Tibial artery (tissue), 4 donors: Measurements from ENCODE around the gene LRRC7.

Experiments
- DNase-seq, 2 donors: peaks; one replicate each; pipeline ENCODE4 v3.0.0-alpha.2; 2019
- H3K27ac ChIP-seq, 2 donors: fragments of 200-600 bp; sonication (generic) in 1 of 2; 1 replicate in 1 of 2; 2 replicates in 1 of 2; pipeline ENCODE4 v1.5.1; 2018 to 2019; ENCODE audit warnings: mild to moderate bottlenecking in 1 of 2
- H3K27me3 ChIP-seq, 2 donors: fragments of 200-600 bp; sonication (generic) in 1 of 2; one replicate each; pipeline versions ENCODE4 v1.5.1 to v1.6.0; 2016 to 2019
- H3K36me3 ChIP-seq, 3 donors: fragments of 200-600 bp; sonication (generic) in 2 of 3; one replicate each; pipeline ENCODE4 v1.5.1; 2016 to 2019; ENCODE audit warnings: mild to moderate bottlenecking in 2 of 3
- H3K4me1 ChIP-seq, 4 donors: fragments of 200-600 bp; sonication (generic) in 2 of 4; 1 replicate in 3 of 4; 2 replicates in 1 of 4; pipeline ENCODE4 v1.5.1; 2016 to 2019
- H3K4me3 ChIP-seq, 2 donors: fragments of 200-600 bp; sonication (generic) in 1 of 2; 1 replicate in 1 of 2; 2 replicates in 1 of 2; pipeline ENCODE4 v1.5.1; 2018 to 2019; ENCODE audit warnings: mild to moderate bottlenecking in 2 of 2
- H3K9me3 ChIP-seq, 3 donors: fragments of 200-600 bp; sonication (generic) in 1 of 3; one replicate each; pipeline ENCODE4 v1.5.1; 2016 to 2019
- CTCF ChIP-seq, 2 experiments: fragments of 200-600 bp in 1 of 2; fragments of 450-650 bp in 1 of 2; IDR thresholded peaks; one replicate each; pipeline ENCODE4 v1.5.1; 2017 to 2019; ENCODE audit warnings: antibody characterized with exemption in 2 of 2, mild to moderate bottlenecking in 1 of 2, moderate library complexity in 1 of 2
- intact Hi-C: fragments of 100-400 bp; cut with DNase I; formaldehyde crosslinking; loops from one replicate; pipeline ENCODE4 v1.15.0; 2023; ENCODE audit warnings: low total_unique reads

Gene LRRC7

DNA sequence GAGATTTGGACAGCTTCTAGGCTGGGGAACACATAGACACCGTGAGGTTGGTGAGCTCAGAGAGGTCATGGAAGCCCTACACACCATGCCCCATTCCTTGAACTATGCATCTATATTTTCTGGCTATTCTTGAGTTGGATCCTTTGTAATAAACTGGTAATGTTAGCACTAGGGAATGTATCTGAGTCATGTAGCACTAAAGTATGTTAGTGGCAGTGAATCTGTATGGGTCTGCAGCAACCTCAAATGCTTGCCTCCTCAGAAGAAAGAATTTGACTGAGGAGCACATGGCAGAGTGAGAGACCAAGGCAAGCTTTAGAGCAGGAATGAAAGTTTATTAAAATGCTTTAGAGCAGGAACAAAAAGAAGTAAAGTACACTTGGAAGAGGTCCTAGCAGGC, 43.7 kb upstream of the LRRC7 start:
- Histone ChIP-seq H3K36me3 (no peaks in the 10 kb centered on the region), H3K27me3 (no peaks in the 10 kb centered on the region), H3K4me1 (no peaks in the 10 kb centered on the region), H3K9me3 (no peaks in the 10 kb centered on the region), H3K27ac (no peak overlapping the region), H3K4me3 (no peak overlapping the region)
- DNase-seq: no peak
- intact Hi-C loops: no loop called here
- no peak for TF ChIP-seq CTCF (IDR thresholded peaks at IDR 0.05)

DNA sequence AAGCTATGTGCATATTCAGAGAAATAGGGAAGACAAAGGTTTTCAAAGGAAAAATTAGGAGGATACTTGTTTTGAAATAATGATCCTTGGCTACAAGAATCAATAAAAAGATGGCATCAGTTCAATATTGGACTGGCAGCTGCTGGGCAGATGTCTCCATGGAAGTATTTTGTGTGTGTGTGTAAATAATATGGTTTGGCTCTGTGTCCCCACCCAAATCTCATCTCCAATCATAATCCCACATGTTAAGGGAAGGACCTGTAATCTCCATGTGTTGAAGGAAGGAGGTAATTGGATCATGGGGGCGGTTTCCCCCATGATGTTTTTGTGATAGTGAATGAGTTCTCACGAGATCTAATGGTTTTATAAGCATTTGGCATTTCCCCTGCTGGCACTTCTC, 40.4 kb upstream of the LRRC7 start:
- no peaks in the 10 kb centered on the region for H3K36me3 ChIP-seq
- TF ChIP-seq CTCF (IDR thresholded peaks at IDR 0.05): no peak
- H3K4me1 ChIP-seq: no peaks in the 10 kb centered on the region
- intact Hi-C loops: no loop called here
- no peak overlapping the region for H3K27ac ChIP-seq
- H3K4me3 ChIP-seq: no peak overlapping the region
- H3K27me3 ChIP-seq: no peaks in the 10 kb centered on the region
- no peak for DNase-seq
- H3K9me3 ChIP-seq: no peaks in the 10 kb centered on the region

DNA sequence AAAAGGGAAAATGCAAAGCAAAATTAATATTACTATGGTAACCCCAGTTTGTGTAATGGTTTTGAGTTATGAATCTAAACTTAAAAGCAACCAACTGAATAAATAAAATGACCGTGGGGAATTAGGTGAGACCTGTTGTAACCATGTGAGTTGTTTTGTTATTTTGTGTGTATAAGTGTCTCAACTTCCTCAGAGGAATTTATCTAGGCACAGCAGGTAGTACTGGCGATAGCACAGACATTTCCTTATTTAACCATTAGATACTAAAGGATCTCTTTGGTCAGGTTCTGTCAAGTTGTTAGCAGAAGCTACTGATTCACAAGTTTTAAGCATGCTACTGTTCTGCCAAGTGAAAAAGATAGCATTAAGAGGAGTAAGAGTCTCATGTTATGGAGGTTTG, 39.3 kb upstream of the LRRC7 start:
- no peaks in the 10 kb centered on the region for H3K4me1 ChIP-seq

GRCh38 chr1:69533343-69533742, 34.4 kb upstream of the LRRC7 start:
- Histone ChIP-seq H3K4me3 (no peak overlapping the region), H3K9me3 (no peaks in the 10 kb centered on the region), H3K27me3 (no peaks in the 10 kb centered on the region), H3K4me1 (no peaks in the 10 kb centered on the region), H3K36me3 (no peaks in the 10 kb centered on the region), H3K27ac (no peak overlapping the region)
- no peak for DNase-seq
- intact Hi-C loops: no loop called here
- TF ChIP-seq CTCF (IDR thresholded peaks at IDR 0.05): no peak

More for the DNA sequence above, 39.3 kb upstream of the LRRC7 start:
- TF ChIP-seq CTCF (IDR thresholded peaks at IDR 0.05): no peak
- intact Hi-C loops: no loop called here
- DNase-seq: no peak
- H3K36me3 ChIP-seq: no peaks in the 10 kb centered on the region
- no peaks in the 10 kb centered on the region for H3K9me3 ChIP-seq
- no peaks in the 10 kb centered on the region for H3K27me3 ChIP-seq
- no peak overlapping the region for H3K27ac ChIP-seq
- no peak overlapping the region for H3K4me3 ChIP-seq

DNA sequence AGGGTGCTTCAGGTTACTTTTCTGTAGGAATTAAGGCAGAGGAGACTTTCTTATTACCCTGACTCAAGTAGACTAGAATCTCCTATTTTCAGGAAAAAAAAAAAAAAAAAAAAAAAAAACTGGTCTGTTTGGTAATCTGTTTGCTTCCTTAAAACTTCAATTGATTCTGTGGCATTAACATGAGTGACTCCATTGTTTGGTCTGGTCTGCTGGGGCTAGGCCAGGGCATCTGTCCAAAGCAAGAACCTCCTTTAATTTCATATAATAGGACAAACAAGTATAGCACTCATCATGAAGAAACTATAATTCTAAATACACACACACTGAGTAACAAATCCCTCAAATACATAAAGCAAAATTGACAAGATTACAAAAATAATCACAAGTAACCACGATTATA, 32.9 kb upstream of the LRRC7 start:
- Histone ChIP-seq H3K36me3 (no peaks in the 10 kb centered on the region), H3K4me3 (no peak overlapping the region), H3K27ac (no peak overlapping the region), H3K4me1 (no peaks in the 10 kb centered on the region), H3K27me3 (no peaks in the 10 kb centered on the region), H3K9me3 (no peaks in the 10 kb centered on the region)
- intact Hi-C loops: no loop called here
- no peak for DNase-seq
- TF ChIP-seq CTCF (IDR thresholded peaks at IDR 0.05): no peak

DNA sequence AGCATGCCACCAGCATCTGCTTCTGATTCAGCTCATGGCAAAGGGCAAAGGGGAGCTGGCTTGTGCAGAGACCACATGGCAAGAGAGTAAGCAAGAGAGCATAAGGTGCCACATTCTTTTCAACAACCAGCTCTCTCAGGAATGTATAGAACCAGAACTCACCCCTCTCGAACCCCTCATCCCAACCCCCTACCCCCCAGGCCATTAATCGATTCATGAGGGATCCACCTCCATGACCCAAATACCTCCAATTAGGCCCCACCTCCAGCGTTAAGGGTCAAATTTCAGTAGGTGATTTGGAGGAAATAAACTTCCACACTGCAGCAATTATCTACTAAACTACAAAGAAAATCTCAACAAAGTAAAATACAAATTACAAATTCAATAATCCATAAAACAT, 32.2 kb upstream of the LRRC7 start:
- H3K9me3 ChIP-seq: no peaks in the 10 kb centered on the region
- intact Hi-C loops: no loop called here
- H3K4me1 ChIP-seq: no peaks in the 10 kb centered on the region
- H3K27ac ChIP-seq: no peak overlapping the region
- H3K36me3 ChIP-seq: no peaks in the 10 kb centered on the region
- no peak for DNase-seq
- no peak for TF ChIP-seq CTCF (IDR thresholded peaks at IDR 0.05)
- H3K4me3 ChIP-seq: no peak overlapping the region
- H3K27me3 ChIP-seq: no peaks in the 10 kb centered on the region
